LNCaP clone FGC (cell line): ENCODE results near the gene CCDC24.

Experiments used
- DNase-seq: peaks from one replicate; pipeline ENCODE4 v3.0.0-alpha.2; 2011; ENCODE audit warnings: low read depth
- H3K4me3 ChIP-seq: 2 replicates; pipeline ENCODE4 v1.5.1; 2011; ENCODE audit warnings: mild to moderate bottlenecking, low read depth, low read length, control low read depth
- TF ChIP-seq, protein P1 (sequence below): IDR thresholded peaks from 2 replicates; pipeline ENCODE4 v1.5.1; 2012; ENCODE audit warnings: mild to moderate bottlenecking; ENCODE audit not compliant: control insufficient read depth, insufficient read depth; ENCODE audit errors: extremely low read depth

The CCDC24 gene

DNA sequence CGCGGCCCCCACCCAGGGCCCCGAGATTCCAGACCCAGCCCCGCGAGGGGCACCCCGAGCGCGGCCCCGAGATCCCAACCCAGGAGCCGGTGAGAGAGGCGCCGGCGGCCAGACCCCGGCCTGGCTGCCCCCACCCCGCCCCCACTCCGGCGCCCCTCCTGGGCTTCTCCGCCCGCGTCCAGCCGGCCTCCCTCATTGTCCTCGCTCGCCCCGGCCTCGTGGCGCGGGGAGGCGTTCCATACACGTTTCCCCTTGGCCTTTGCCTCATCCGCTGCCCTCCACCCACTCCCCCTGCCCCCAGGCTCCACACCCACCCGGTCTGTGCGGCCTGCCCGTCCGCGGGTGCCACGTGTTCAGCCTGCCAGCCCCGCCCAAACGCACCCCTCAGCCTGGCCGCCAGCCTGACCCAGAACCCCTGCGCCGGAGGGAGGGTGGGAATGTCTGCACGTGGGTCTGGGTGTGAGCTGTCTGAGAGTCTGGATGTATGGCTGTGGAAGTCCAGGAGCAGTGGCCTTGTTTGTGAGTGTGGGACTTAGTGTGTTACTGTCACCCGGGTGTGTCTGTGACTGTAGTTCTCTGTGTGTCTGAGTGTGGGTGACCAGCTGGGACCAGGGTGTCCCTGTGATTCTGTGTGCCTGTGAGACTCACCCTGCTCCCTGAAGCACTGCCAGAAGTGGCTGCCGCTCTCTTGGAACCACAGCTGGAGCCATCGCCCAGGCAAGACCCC lies 11.7 kb upstream of the CCDC24 start:
- H3K4me3 ChIP-seq: peak overlapping the region; percentile 53
- no peak for DNase-seq

DNA sequence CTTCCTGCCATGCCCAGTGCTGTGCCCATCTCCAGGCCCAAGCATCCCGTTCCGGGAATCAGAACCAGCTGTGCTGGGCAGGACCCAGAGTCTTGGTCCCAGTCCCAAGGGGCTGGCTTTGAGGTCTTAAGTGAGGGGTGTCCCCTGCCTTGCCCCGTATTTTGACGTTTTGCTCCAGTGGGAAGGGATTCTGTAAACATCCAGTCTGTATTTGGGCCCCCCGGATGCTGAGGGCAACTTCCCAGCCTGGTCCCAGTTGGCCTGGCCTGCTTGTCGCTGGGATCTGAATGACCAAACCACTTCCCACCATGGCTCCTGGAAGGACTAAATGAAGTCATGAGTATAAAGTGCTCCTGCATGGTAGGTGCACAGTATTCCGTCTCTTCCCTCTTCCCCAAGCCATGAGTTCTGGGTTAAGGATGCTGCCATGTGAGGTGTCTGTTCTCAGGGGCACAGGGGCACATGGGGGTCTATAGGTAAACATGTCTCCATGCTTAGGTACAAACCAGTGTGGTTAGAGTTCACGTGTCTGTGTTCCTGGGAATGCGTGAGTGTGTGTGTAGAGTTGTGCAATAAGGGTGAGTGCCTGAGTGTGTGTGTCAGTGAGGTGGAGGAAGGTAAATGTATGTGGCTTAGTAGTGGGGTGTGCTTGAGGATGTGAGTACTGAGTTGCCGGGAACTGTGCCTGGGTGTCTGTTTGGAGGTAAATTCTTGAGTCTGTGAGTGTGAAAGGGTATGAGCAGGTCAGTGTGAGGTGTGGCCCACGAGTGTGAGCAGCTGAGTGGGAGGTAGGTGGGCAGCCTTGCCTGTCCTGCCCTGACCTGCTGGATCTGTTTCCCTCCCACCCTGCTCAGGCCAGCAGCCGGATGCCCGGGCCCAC lies 10.9 kb upstream of the CCDC24 start:
- no peak for DNase-seq
- peak overlapping the region; percentile 53 for H3K4me3 ChIP-seq
- TF ChIP-seq, protein P1, sequence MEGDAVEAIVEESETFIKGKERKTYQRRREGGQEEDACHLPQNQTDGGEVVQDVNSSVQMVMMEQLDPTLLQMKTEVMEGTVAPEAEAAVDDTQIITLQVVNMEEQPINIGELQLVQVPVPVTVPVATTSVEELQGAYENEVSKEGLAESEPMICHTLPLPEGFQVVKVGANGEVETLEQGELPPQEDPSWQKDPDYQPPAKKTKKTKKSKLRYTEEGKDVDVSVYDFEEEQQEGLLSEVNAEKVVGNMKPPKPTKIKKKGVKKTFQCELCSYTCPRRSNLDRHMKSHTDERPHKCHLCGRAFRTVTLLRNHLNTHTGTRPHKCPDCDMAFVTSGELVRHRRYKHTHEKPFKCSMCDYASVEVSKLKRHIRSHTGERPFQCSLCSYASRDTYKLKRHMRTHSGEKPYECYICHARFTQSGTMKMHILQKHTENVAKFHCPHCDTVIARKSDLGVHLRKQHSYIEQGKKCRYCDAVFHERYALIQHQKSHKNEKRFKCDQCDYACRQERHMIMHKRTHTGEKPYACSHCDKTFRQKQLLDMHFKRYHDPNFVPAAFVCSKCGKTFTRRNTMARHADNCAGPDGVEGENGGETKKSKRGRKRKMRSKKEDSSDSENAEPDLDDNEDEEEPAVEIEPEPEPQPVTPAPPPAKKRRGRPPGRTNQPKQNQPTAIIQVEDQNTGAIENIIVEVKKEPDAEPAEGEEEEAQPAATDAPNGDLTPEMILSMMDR: no peak

More for the DNA sequence above, 11.7 kb upstream of the CCDC24 start:
- TF ChIP-seq, protein P1: no peak

DNA sequence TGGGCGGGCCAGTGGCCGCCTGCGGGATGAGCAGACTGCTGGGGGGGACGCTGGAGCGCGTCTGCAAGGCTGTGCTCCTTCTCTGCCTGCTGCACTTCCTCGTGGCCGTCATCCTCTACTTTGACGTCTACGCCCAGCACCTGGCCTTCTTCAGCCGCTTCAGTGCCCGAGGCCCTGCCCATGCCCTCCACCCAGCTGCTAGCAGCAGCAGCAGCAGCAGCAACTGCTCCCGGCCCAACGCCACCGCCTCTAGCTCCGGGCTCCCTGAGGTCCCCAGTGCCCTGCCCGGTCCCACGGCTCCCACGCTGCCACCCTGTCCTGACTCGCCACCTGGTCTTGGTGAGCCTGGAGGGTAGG lies 10.3 kb upstream of the CCDC24 start:
- H3K4me3 ChIP-seq: no peak overlapping the region
- no peak for DNase-seq
- TF ChIP-seq, protein P1: no peak

DNA sequence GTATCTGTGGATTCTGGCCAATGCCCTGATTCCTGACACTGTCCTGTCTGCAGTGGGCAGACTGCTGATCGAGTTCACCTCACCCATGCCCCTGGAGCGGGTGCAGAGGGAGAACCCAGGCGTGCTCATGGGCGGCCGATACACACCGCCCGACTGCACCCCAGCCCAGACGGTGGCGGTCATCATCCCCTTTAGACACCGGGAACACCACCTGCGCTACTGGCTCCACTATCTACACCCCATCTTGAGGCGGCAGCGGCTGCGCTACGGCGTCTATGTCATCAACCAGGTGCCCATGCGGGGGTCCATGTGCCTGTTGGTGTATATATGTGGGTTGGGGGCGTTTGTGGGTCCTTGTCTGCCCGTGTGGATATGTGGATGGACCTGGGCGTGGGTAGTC lies 9.8 kb upstream of the CCDC24 start:
- no peak for DNase-seq
- H3K4me3 ChIP-seq: no peak overlapping the region

DNA sequence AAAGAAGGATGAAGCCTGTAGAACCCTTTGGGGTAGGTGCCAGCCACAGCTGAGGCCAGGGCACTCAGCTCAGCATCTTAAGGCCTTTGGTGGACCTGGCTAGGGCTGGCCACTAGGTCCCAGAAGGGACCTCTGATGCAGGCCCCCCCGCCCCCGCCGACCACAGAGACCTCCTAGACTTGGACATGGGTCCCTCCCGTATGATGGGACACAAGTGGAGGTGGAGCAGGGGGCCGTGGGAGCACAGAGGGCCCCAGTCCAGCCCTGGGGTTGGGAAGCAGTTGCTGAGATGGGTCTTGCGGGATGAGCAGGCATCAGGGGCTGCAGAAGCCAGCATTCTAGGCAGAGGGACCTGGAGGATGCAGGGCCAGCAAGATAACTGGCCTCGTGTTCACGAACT lies 9.2 kb upstream of the CCDC24 start:
- TF ChIP-seq, protein P1: no peak
- no peak for DNase-seq
- H3K4me3 ChIP-seq: no peak overlapping the region

More for the DNA sequence above, 9.8 kb upstream of the CCDC24 start:
- TF ChIP-seq, protein P1: no peak

DNA sequence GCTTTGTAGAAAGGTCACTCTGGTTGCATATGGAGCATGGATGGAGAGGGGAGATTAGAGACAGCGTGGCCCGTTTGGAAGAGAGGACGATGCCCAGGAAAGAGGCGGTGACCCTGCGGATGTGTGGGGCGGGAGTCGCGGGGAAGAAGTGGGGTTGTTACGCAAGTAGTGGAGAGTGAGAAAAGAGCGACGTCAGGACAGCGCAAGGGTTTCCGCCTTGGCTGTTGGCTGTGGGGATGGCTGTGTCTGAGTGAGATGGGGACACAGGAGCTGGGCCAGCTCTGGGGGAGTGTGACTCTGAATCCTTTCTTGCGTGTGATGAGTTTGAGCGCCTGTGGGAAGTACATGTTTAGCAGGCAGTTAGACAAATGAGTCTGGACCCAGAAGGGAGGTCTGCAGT lies 8.6 kb upstream of the CCDC24 start:
- no peak overlapping the region for H3K4me3 ChIP-seq
- no peak for DNase-seq
- TF ChIP-seq, protein P1: no peak
